Activated naive CD4-positive, alpha-beta T cell treated with anti-CD3 and anti-CD28 coated beads, Interleukin-2, amount 50 U/mL, for 72 hours (primary cell): ENCODE results near the gene MCCC1. TPM values are rescaled to one million over a fixed set of nuclear protein-coding genes. Genes with fewer than 3 reads are reported as not detected.
"Not testable (repeated sequence)": the region's sequence is repeated elsewhere in the genome, so short reads cannot be mapped to it uniquely, and the experiment has no call there.

Experiments
- ATAC-seq, 2 donors: fragments of 150-1000 bp; cut with Tn5 transposase; 2 replicates each; pipeline ENCODE4 v1.10.0; 2021; ENCODE audit warnings: mild to moderate bottlenecking in 2 of 2, moderate library complexity in 2 of 2
- DNase-seq, 2 donors: peaks; one replicate each; pipeline ENCODE4 v3.0.0; 2021 to 2022; ENCODE audit warnings: low spot score in 2 of 2
- H3K27ac Mint-ChIP-seq, 2 donors: one replicate each; pipeline ENCODE4 v1.8.0; 2022; ENCODE audit warnings: mild to moderate bottlenecking in 2 of 2, mixed read lengths in 2 of 2
- H3K36me3 Mint-ChIP-seq, 2 donors: one replicate each; pipeline ENCODE4 v1.8.0; 2022; ENCODE audit warnings: mixed read lengths in 2 of 2
- H3K9me3 Mint-ChIP-seq, 2 donors: one replicate each; pipeline ENCODE4 v1.8.0; 2022; ENCODE audit warnings: mixed read lengths in 2 of 2
- total RNA-seq, 2 donors: library from RNA; stranded (reverse); gene quantifications; one replicate each; pipeline ENCODE4 v1.2.3, GENCODE V29; 2022

MCCC1 gene
- total RNA-seq, 2 donors from 2014 or later: 27.2 to 30.9 TPM

- Mint-ChIP-seq H3K9me3 (peaks cover 0 to 12% of the 10 kb centered on the region in 2 donors), H3K36me3 (peaks cover 11 to 44% of the 10 kb centered on the region in 2 donors), H3K27ac (peak overlapping the region in 1 of 2 donors; percentile 31)
- no peak for DNase-seq
- ATAC-seq: no peak
Observed at GRCh38 chr3:183074881-183075280, 24.4 kb downstream of the MCCC1 start.

DNA sequence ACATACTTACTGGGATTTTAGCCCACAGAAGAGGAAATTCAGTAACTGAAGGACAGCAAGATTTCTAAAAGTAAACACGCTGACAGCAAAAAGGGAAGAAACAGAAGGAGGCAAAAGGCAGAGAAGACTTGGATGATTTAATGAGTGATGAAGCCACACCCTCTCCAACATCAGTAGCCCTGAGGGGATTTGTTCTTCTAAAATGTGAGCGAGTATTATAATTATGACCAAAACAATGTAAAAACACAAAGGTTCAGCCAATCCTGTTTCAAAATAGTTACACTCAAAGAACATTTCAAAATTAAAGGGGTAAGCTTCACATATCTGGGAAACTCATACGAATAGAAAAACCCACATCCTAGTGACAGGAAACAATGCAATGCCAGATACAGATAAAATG lies 25.0 kb downstream of the MCCC1 start:
- Mint-ChIP-seq H3K9me3 (peaks cover 0 to 12% of the 10 kb centered on the region in 2 donors), H3K27ac (no peak overlapping the region), H3K36me3 (peaks cover 6 to 38% of the 10 kb centered on the region in 2 donors)
- ATAC-seq: no peak
- no peak for DNase-seq

- H3K36me3 Mint-ChIP-seq: peaks cover 5 to 34% of the 10 kb centered on the region in 2 donors
- ATAC-seq (peak; percentile 73 to 75), DNase-seq (no peak)
- H3K27ac Mint-ChIP-seq: no peak overlapping the region
- peaks cover 0 to 9% of the 10 kb centered on the region in 2 donors for H3K9me3 Mint-ChIP-seq
Observed at GRCh38 chr3:183073839-183074238, 25.5 kb downstream of the MCCC1 start.

GRCh38 chr3:183070892-183071291 lies 28.4 kb downstream of the MCCC1 start:
- H3K36me3 Mint-ChIP-seq: peaks cover 9 to 32% of the 10 kb centered on the region in 2 donors
- no peak overlapping the region for H3K27ac Mint-ChIP-seq
- no peak for ATAC-seq
- no peak for DNase-seq
- H3K9me3 Mint-ChIP-seq: no peaks in the 10 kb centered on the region

- peaks cover 4 to 19% of the 10 kb centered on the region in 2 donors for H3K36me3 Mint-ChIP-seq
- H3K27ac Mint-ChIP-seq: no peak overlapping the region
- DNase-seq (no peak), ATAC-seq (no peak)
- no peaks in the 10 kb centered on the region for H3K9me3 Mint-ChIP-seq
Observed at GRCh38 chr3:183069086-183069485, 30.2 kb downstream of the MCCC1 start.

DNA sequence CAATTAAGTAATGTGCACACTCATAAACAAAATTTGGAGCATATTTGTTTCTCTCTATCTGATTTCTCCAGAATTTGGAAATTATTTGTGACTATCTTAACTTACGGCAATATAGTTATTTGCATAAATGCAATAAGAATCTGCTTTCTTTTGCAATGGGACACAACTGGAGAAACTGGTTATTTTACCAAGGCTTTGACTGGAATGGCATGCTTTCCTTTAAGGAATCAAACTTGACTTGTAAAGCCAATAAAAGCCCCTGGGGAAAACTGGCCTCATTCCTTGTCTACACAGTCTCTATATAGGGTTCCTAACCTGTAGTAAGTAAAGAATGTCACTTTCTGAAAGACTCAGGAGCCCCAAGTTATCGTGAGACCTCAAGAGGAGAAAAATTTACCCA lies 32.4 kb downstream of the MCCC1 start:
- DNase-seq, H3K9me3 Mint-ChIP-seq, H3K27ac Mint-ChIP-seq, ATAC-seq: not testable (repeated sequence)
- peaks cover 4 to 12% of the 10 kb centered on the region in 2 donors for H3K36me3 Mint-ChIP-seq

- ATAC-seq (no peak), DNase-seq (no peak)
- H3K9me3 Mint-ChIP-seq: no peaks in the 10 kb centered on the region
- peaks cover 4 to 12% of the 10 kb centered on the region in 2 donors for H3K36me3 Mint-ChIP-seq
- H3K27ac Mint-ChIP-seq: no peak overlapping the region
Observed at GRCh38 chr3:183064475-183064874, 34.8 kb downstream of the MCCC1 start.

DNA sequence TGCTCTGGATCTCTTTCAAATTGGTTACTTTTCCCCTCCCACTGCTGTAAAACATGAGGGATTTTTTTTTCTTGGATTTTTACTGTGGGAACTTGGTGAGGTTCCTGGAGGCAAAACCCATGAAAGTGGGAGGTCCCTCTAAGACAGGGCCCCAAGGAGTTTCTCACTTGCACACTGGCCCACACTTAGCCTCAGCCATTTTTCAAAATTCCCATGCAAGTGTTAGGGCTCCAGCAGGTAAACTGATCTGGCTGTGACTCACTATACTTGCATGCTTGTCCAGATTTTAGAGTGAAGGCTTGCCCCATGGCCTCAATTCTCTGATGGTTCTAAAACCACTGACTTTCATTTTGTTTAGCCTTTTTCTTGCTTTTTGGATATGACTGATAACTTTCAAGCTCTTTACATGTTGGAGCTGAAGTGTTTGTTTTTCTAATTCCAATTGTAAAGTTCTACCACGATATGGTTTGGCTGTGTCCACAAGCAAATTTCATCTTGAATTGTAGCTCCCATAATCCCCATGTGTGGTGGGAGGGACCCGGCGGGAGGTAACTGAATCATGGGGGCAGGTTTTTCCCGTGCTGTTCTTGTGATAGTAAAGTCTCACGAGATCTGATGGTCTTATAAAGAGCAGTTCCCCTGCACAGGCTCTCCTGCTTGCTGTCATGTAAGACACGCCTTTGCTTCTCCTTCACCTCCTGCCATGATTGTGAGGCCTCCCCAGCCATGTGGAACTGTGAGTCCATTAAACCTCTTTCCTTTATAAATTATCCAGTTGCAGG lies 37.7 kb downstream of the MCCC1 start:
- no peak for ATAC-seq
- no peak for DNase-seq
- Mint-ChIP-seq H3K9me3 (no peaks in the 10 kb centered on the region), H3K36me3 (no peaks in the 10 kb centered on the region), H3K27ac (peak overlapping the region in 1 of 2 donors; percentile 53)

DNA sequence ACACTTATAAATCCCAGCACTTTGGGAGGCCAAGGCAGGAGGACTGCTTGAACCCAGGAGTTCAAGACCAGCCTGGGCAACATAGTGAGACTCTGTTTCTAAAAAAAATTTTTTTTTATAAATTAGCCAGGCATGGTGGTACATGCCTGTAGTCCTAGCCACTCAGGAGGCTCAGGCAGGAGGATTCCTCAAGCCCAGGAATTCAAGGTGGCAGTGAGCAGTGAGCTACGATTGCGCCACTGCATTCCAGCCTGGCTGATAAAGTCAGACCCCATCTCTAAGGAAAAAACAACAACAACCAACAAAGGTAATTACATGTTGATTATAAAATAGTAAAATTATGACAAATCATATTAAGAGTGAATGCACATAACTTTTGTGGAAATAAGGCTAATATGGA lies 40.9 kb downstream of the MCCC1 start:
- DNase-seq (no peak), ATAC-seq (no peak)
- no peak overlapping the region for H3K27ac Mint-ChIP-seq
- no peaks in the 10 kb centered on the region for H3K36me3 Mint-ChIP-seq
- no peaks in the 10 kb centered on the region for H3K9me3 Mint-ChIP-seq

DNA sequence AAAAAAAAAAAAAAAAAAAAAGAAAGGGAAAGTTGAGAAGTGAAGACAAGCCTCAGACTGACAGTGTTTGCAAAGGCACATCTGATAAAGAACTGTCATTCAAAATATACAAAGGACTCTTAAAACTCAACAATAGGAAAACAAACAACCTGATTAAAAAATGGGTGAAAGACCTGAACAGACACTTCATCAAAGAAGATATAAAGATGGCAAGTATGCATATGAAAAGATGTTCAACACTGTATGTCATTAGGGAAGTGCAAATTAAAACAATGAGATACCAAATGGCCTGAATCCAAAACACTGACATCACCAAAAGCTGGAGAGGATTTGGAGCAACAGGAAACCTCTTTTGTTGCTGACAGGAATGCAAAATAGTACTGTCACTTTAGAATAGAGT lies 48.6 kb downstream of the MCCC1 start:
- no peaks in the 10 kb centered on the region for H3K9me3 Mint-ChIP-seq
- ATAC-seq (no peak), DNase-seq (no peak)
- no peak overlapping the region for H3K27ac Mint-ChIP-seq
- peaks cover 16 to 19% of the 10 kb centered on the region in 2 donors for H3K36me3 Mint-ChIP-seq

DNA sequence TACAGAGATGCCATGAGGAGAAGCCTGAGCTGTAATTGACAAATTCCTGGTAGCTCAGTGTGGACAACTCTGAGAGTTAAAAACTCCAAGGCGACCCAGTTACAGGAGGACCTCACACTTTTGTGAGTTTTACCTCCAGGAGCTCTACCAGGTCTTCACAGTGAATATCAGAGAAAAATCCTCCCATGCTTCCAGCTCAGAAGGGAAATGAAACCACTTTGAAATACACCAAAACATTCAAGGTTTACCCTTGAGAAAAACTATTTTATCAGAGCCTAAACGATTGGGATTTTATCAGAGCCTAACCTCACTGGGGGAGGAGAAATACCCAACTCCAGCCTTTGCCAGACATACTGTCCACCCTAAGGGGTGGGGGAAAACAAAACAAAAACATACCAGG lies 52.4 kb downstream of the MCCC1 start:
- ATAC-seq (no peak), DNase-seq (no peak)
- Mint-ChIP-seq H3K36me3 (peaks cover 15 to 16% of the 10 kb centered on the region in 2 donors), H3K9me3 (no peaks in the 10 kb centered on the region), H3K27ac (no peak overlapping the region)

- H3K36me3 Mint-ChIP-seq: peaks cover 0 to 6% of the 10 kb centered on the region in 2 donors
- ATAC-seq: no peak
- no peaks in the 10 kb centered on the region for H3K9me3 Mint-ChIP-seq
- no peak for DNase-seq
- peak overlapping the region in 1 of 2 donors; percentile 28 for H3K27ac Mint-ChIP-seq
Observed at GRCh38 chr3:183044547-183045229, 54.6 kb downstream of the MCCC1 start.

GRCh38 chr3:183038757-183039156 lies 60.5 kb downstream of the MCCC1 start:
- H3K9me3 Mint-ChIP-seq: no peaks in the 10 kb centered on the region
- H3K27ac Mint-ChIP-seq: no peak overlapping the region
- H3K36me3 Mint-ChIP-seq: peaks cover 12 to 14% of the 10 kb centered on the region in 2 donors
- ATAC-seq (no peak), DNase-seq (no peak)

GRCh38 chr3:183038221-183038620 lies 61.1 kb downstream of the MCCC1 start:
- no peak for DNase-seq
- H3K27ac Mint-ChIP-seq: no peak overlapping the region
- peaks cover 12 to 14% of the 10 kb centered on the region in 2 donors for H3K36me3 Mint-ChIP-seq
- ATAC-seq: no peak
- H3K9me3 Mint-ChIP-seq: no peaks in the 10 kb centered on the region

GRCh38 chr3:183033746-183034145 lies 65.5 kb downstream of the MCCC1 start:
- Mint-ChIP-seq H3K9me3 (no peaks in the 10 kb centered on the region), H3K27ac (peak overlapping the region in 1 of 2 donors; percentile 16), H3K36me3 (peaks cover 21 to 32% of the 10 kb centered on the region in 2 donors)
- ATAC-seq (no peak), DNase-seq (no peak)

GRCh38 chr3:183032880-183033555 lies 66.3 kb downstream of the MCCC1 start:
- ATAC-seq: no peak
- no peaks in the 10 kb centered on the region for H3K9me3 Mint-ChIP-seq
- no peak for DNase-seq
- peaks cover 21 to 32% of the 10 kb centered on the region in 2 donors for H3K36me3 Mint-ChIP-seq
- no peak overlapping the region for H3K27ac Mint-ChIP-seq

DNA sequence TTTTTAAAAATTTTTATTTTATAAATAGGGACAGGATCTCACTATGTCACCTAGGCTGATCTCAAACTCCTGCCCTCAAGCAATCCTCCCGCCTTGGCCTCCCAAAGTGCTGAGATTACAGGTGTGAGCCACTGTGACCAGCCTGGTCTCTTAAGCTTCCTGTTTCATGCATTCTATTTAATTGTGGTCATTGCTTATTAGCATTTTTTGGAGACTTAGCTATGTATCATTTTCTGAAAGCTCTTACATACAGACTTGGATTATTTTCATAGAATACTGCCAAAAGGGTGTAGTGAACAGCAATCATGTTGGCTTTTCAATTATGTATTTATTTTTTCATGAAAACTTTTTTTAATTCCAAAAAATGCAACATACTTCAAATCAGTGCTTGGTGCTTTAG lies 67.5 kb downstream of the MCCC1 start:
- Mint-ChIP-seq H3K36me3 (peaks cover 21 to 25% of the 10 kb centered on the region in 2 donors), H3K27ac (no peak overlapping the region), H3K9me3 (no peaks in the 10 kb centered on the region)
- DNase-seq (no peak), ATAC-seq (no peak)
